GM12801 (cell line): ENCODE measurements around the gene CD226.

Experiments
- TF ChIP-seq, protein P1 (sequence below): IDR thresholded peaks from one replicate; pipeline ENCODE4 v1.5.1; 2011; ENCODE audit warnings: control low read depth; ENCODE audit not compliant: insufficient read length; ENCODE audit errors: extremely low read depth

Gene CD226

GRCh38 chr18:69945220-69946114 is 2.2 kb downstream of the CD226 start:
- TF ChIP-seq, protein P1, sequence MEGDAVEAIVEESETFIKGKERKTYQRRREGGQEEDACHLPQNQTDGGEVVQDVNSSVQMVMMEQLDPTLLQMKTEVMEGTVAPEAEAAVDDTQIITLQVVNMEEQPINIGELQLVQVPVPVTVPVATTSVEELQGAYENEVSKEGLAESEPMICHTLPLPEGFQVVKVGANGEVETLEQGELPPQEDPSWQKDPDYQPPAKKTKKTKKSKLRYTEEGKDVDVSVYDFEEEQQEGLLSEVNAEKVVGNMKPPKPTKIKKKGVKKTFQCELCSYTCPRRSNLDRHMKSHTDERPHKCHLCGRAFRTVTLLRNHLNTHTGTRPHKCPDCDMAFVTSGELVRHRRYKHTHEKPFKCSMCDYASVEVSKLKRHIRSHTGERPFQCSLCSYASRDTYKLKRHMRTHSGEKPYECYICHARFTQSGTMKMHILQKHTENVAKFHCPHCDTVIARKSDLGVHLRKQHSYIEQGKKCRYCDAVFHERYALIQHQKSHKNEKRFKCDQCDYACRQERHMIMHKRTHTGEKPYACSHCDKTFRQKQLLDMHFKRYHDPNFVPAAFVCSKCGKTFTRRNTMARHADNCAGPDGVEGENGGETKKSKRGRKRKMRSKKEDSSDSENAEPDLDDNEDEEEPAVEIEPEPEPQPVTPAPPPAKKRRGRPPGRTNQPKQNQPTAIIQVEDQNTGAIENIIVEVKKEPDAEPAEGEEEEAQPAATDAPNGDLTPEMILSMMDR, result no peak

GRCh38 chr18:69944436-69944835 is 3.2 kb downstream of the CD226 start:
- TF ChIP-seq, protein P1, result no peak

DNA sequence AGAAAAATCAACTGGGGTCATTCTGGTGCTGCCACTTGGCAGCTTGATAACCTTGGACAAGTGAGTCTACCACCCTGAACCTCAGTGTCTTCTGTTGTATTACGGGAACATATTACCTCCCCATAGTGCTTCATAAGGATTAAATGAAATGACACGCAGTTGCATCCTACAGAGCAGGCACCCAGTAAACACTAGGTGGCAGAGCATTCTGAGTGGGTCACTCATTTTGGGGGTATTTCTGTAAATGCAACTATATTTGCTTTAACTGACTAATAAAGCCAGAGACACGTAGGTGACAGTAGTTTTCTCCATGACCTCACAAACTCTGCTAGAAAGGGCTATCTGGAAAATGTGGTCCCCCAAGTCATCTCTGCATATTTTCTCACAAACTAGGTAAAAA is 4.7 kb downstream of the CD226 start:
- TF ChIP-seq, protein P1, result no peak

DNA sequence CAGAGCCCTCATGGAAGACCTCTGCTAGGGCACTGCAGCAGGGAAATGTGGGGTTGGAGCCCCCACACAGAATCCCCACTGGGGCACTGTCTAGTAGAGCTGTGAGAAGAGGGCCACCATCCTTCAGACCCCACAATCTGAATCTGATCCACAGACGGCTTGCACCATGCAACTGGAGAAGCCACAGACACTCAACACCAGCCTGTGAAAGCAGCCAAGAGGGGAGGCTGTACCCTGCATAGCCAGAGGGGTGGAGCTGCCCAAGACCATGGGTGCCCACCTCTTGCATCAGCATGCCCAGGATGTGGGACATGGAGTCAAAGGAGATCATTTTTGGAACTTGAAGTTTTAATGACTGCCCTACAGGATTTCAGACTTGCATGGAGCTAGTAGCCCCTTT is 6.5 kb downstream of the CD226 start:
- TF ChIP-seq, protein P1, result no peak

DNA sequence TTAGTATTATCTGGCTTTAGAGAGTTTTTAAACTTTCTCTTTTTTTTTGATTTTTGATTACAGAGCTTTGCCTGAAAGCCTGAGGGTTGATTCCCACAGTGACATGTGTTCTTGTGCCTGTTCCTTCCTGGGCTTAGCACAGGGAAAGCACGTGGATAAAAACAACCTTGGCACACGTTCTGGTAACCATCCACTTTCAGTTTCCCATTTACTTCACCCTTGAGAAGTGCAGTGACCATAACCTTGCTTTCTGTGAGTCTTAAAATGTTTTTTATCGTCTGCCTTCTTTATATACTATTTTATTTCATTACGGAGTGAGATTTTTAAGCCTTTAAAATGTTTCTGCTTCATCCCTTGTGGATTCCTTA is 11.5 kb downstream of the CD226 start:
- TF ChIP-seq, protein P1, result no peak

DNA sequence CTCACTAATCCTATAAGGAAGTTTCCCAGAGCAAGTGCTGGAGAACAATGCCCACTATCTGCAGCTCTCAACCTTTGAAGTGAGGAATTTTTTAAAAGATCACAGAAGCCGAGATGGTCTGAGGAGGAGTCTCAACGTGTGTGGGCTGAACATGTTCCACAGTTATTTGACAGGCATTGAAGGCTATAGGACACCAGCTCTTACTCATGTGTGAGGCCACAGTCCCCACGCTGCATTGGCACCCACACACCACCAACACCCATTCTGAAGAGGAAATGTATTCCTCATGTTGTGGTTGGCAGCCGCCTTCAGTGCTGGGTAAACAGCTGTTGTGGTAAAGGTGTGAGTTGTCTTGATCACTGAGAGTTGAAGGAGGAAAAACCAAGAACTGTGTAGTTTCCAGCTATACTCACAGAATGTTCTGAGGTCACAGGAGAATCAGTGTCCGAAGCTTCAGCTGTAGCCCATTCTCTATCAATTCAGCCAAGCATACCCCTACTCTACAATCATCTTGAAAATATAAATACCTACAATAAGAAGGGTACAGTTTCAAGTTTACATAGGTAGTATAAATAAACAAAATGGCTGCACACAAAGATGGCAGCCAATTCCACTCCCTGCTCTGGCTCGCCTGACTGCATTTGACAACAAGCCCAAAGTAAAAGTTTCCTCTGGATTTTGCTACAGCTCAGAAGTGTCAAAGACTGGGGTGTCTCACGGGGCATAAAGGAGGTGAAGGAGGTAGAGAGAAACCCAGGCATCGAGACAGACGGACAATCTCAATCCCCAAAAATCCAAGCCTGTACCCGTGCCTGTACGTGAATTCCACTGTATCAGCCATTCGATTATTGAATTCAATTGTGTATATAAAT is 12.1 kb downstream of the CD226 start:
- TF ChIP-seq, protein P1, result no peak

GRCh38 chr18:69934601-69935265 is 12.9 kb downstream of the CD226 start:
- TF ChIP-seq, protein P1, result no peak
